H1 (cell line): Measurements from ENCODE around the gene MAP1A. TPM values are rescaled to one million over a fixed set of nuclear protein-coding genes. Genes with fewer than 3 reads are reported as not detected.

Experiments
- CTCF ChIA-PET: fragments of 300-600 bp; sonication (Branson Sonifier 250); formaldehyde crosslinking; loops from one replicate; lab custom pipeline; 2021; ENCODE audit not compliant: partially characterized antibody; lab: Charles Lee
- POLR2A ChIA-PET: fragments of 300-600 bp; sonication (Branson Sonifier 250); formaldehyde crosslinking; loops from one replicate; lab custom pipeline; 2021; ENCODE audit warnings: inconsistent platforms; ENCODE audit not compliant: partially characterized antibody; lab: Charles Lee
- DNase-seq, 2 experiments: peaks; one replicate each; pipeline versions ENCODE4 v3.0.0 to v3.0.0-alpha.2; 2010 to 2022; ENCODE audit warnings: low spot score in 2 of 2, low read depth in 1 of 2, mixed read lengths in 1 of 2
- FAIRE-seq: peaks from 2 replicates; lab custom pipeline; 2011; peaks lifted over from hg19 to GRCh38; lab: Jason Lieb, UNC
- H2AFZ ChIP-seq: 2 replicates; pipeline ENCODE4 v1.8.1; 2012; ENCODE audit warnings: low read length, inconsistent platforms
- H2AK5ac ChIP-seq: 2 replicates; pipeline ENCODE4 v1.6.1; 2013; ENCODE audit warnings: low read depth, low read length
- H2BK120ac ChIP-seq: replicated peaks from 2 replicates; pipeline ENCODE3; 2013; ENCODE audit warnings: low read depth, low read length, inconsistent platforms
- H2BK12ac ChIP-seq: 2 replicates; pipeline ENCODE4 v1.6.1; 2013; ENCODE audit warnings: low read depth, low read length
- H2BK15ac ChIP-seq: 2 replicates; pipeline ENCODE4 v1.6.1; 2013; ENCODE audit warnings: low read length
- H2BK20ac ChIP-seq: 2 replicates; pipeline ENCODE4 v1.6.1; 2013; ENCODE audit warnings: low read length
- H2BK5ac ChIP-seq: 2 replicates; pipeline ENCODE4 v1.6.1; 2013; ENCODE audit warnings: low read depth, low read length
- H3K14ac ChIP-seq: 2 replicates; pipeline ENCODE4 v1.6.1; 2013; ENCODE audit warnings: inconsistent platforms; ENCODE audit not compliant: insufficient read length
- H3K18ac ChIP-seq: 2 replicates; pipeline ENCODE4 v1.6.1; 2013; ENCODE audit warnings: low read length; ENCODE audit errors: extremely low read depth
- H3K23ac ChIP-seq: 2 replicates; pipeline ENCODE4 v1.6.1; 2013; ENCODE audit warnings: inconsistent platforms; ENCODE audit not compliant: insufficient read length
- H3K23me2 ChIP-seq: 2 replicates; pipeline ENCODE4 v1.6.1; 2013; ENCODE audit warnings: low read depth, low read length
- H3K27ac ChIP-seq: 2 replicates; pipeline ENCODE4 v1.6.1; 2011; ENCODE audit warnings: low read depth, low read length, inconsistent platforms
- H3K27me3 ChIP-seq, 4 experiments: replicated peaks in 1 of 4; 1 replicate in 1 of 4; 2 replicates in 3 of 4; pipeline versions ENCODE4 v1.6.1 to v1.8.1; 2011 to 2013; ENCODE audit warnings: low read length in 3 of 4, mild to moderate bottlenecking in 3 of 4, inconsistent platforms in 2 of 4, mixed read lengths in 2 of 4, moderate library complexity in 1 of 4; ENCODE audit not compliant: control insufficient read depth in 3 of 4, insufficient read depth in 3 of 4; ENCODE audit errors: extremely low read depth in 1 of 4
- H3K36me3 ChIP-seq, 4 experiments: 2 replicates each; pipeline versions ENCODE4 v1.6.1 to v1.8.1; 2011 to 2013; ENCODE audit warnings: mild to moderate bottlenecking in 4 of 4, low read length in 3 of 4, moderate library complexity in 2 of 4, control low read depth in 1 of 4, inconsistent platforms in 1 of 4; ENCODE audit not compliant: insufficient read depth in 4 of 4, control insufficient read depth in 2 of 4
- H3K4ac ChIP-seq: replicated peaks from 2 replicates; pipeline ENCODE3; 2013; ENCODE audit warnings: low read length, low read depth, mixed read lengths, inconsistent platforms; ENCODE audit not compliant: insufficient read length
- H3K4me1 ChIP-seq, 4 experiments: replicated peaks in 1 of 4; 1 replicate in 1 of 4; 2 replicates in 3 of 4; pipeline versions ENCODE4 v1.6.1 to v1.8.1; 2011 to 2013; ENCODE audit warnings: low read length in 3 of 4, inconsistent platforms in 2 of 4, mixed read lengths in 1 of 4; ENCODE audit not compliant: insufficient read depth in 4 of 4, control insufficient read depth in 3 of 4
- H3K4me2 ChIP-seq, 2 experiments: 2 replicates each; pipeline versions ENCODE4 v1.6.1 to v1.8.1; 2011 to 2013; ENCODE audit warnings: low read depth in 2 of 2, low read length in 2 of 2, control low read depth in 1 of 2, inconsistent platforms in 1 of 2, mild to moderate bottlenecking in 1 of 2; ENCODE audit not compliant: insufficient read depth in 1 of 2
- H3K4me3 ChIP-seq, 4 experiments: fragments of 200-600, 300-600 bp in 1 of 4; sonication (generic), shearing (Covaris generic), sonication (Bioruptor Twin) in 1 of 4; 2 replicates each; pipeline versions ENCODE4 v1.5.1 to v1.8.1; 2011 to 2016; ENCODE audit warnings: low read length in 4 of 4, low read depth in 3 of 4, control low read depth in 2 of 4, inconsistent platforms in 2 of 4, mild to moderate bottlenecking in 2 of 4, mixed read lengths in 1 of 4, moderate library complexity in 1 of 4; ENCODE audit not compliant: insufficient read depth in 2 of 4; ENCODE audit errors: extremely low read depth in 1 of 4
- H3K56ac ChIP-seq: replicated peaks from 2 replicates; pipeline ENCODE3; 2013; ENCODE audit warnings: low read depth, mild to moderate bottlenecking, mixed read lengths, low read length, inconsistent platforms; ENCODE audit not compliant: insufficient read length
- H3K79me1 ChIP-seq: 2 replicates; pipeline ENCODE4 v1.6.1; 2013; ENCODE audit warnings: low read depth, low read length, control low read depth
- H3K79me2 ChIP-seq, 2 experiments: 2 replicates each; pipeline versions ENCODE4 v1.6.1 to v1.8.1; 2012 to 2013; ENCODE audit warnings: low read length in 2 of 2, mild to moderate bottlenecking in 2 of 2, inconsistent platforms in 1 of 2; ENCODE audit not compliant: insufficient read depth in 2 of 2, control insufficient read depth in 1 of 2
- H3K9ac ChIP-seq, 4 experiments: replicated peaks in 1 of 4; 1 replicate in 1 of 4; 2 replicates in 3 of 4; pipeline versions ENCODE4 v1.6.1 to v1.8.1; 2011 to 2013; ENCODE audit warnings: low read depth in 3 of 4, low read length in 3 of 4, control low read depth in 2 of 4, mild to moderate bottlenecking in 2 of 4, moderate library complexity in 2 of 4, inconsistent platforms in 1 of 4; ENCODE audit errors: extremely low read depth in 1 of 4
- H3K9me3 ChIP-seq, 2 experiments: 2 replicates each; pipeline versions ENCODE4 v1.6.1 to v1.8.1; 2012 to 2013; ENCODE audit warnings: mild to moderate bottlenecking in 2 of 2, moderate library complexity in 2 of 2, control low read depth in 1 of 2, inconsistent platforms in 1 of 2, low read depth in 1 of 2, low read length in 1 of 2, mixed read lengths in 1 of 2; ENCODE audit not compliant: insufficient read depth in 2 of 2
- H4K20me1 ChIP-seq, 2 experiments: replicated peaks in 1 of 2; 2 replicates each; pipeline versions ENCODE3 to v1.8.1; 2011 to 2013; ENCODE audit warnings: inconsistent platforms in 2 of 2, low read length in 2 of 2, mild to moderate bottlenecking in 1 of 2; ENCODE audit not compliant: insufficient read depth in 2 of 2, control insufficient read depth in 1 of 2
- H4K5ac ChIP-seq: 2 replicates; pipeline ENCODE4 v1.6.1; 2013; ENCODE audit warnings: low read length, low read depth, mixed read lengths, inconsistent platforms; ENCODE audit not compliant: insufficient read length
- H4K8ac ChIP-seq: 2 replicates; pipeline ENCODE4 v1.8.0; 2013; ENCODE audit warnings: mild to moderate bottlenecking, moderate library complexity, low read length, inconsistent platforms; ENCODE audit not compliant: insufficient read depth; ENCODE audit errors: extremely low read depth
- H4K91ac ChIP-seq: replicated peaks from 2 replicates; pipeline ENCODE3; 2013; ENCODE audit warnings: low read length, mixed read lengths, inconsistent platforms; ENCODE audit not compliant: insufficient read length
- SUZ12 ChIP-seq: fragments of 200-600 bp; sonication (generic); IDR thresholded peaks from 2 replicates; pipeline ENCODE4 v1.6.1; 2012; ENCODE audit warnings: mild to moderate bottlenecking, inconsistent platforms, low read length, moderate library complexity, mixed read lengths
- YY1 ChIP-seq: IDR thresholded peaks from 2 replicates; pipeline ENCODE4 v1.6.1; 2011; ENCODE audit warnings: low read depth, mild to moderate bottlenecking, low read length
- polyA plus RNA-seq, 7 experiments: library from polyadenylated mRNA; depleted of rRNA in 3 of 7; stranded (reverse) in 5 of 7; unstranded in 2 of 7; fragments of >200 nt in 5 of 7; fragments of 200-250 nt in 2 of 7; gene quantifications; 1 replicate in 5 of 7; 2 replicates in 1 of 7; 4 replicates in 1 of 7; pipeline versions ENCODE4 v1.2.1 to v1.2.3, GENCODE V29; 2011 to 2013; ENCODE audit warnings: missing spikeins in 2 of 7, mixed read lengths in 2 of 7
- total RNA-seq: library from RNA; stranded (reverse); fragmentation: NEBNext Ultra II Directional; extraction: Animal tissue kit (Norgen Biotek cat#: 25700); gene quantifications from 2 replicates; pipeline ENCODE4 v1.2.1, GENCODE V29; 2021

Gene MAP1A
- total and polyA plus RNA-seq, 2 of the 8 experiments (the other 6 are each of a cell fraction or from before 2014, with no cell fraction given), result 0.80 to 2.4 TPM

DNA sequence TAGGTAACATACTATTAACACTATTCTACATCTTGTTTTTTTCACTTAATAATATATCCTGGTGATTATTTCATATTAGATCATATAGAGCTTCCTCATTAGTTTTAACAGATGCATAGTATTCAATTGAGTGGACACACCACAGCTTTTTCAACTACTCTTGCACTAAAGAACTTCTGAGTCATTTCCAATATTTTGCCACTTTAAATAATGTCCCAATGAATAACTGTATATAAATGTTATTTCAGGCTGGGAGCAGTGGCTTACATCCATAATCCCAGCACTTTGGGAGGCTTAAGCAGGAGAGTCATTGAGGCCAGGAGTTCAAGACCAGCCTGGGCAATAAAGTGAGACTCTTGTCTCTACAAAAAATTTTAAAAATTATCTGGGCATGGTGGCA lies 26.9 kb downstream of the MAP1A start:
- Histone ChIP-seq H4K8ac (no peak overlapping the region), H2BK15ac (no peak overlapping the region), H2BK12ac (no peak overlapping the region), H3K56ac (no peak overlapping the region), H3K79me1 (no peaks in the 10 kb centered on the region), H3K27me3 (no peaks in the 10 kb centered on the region), H4K5ac (no peak overlapping the region), H3K23me2 (no peaks in the 10 kb centered on the region), H2BK120ac (no peak overlapping the region), H3K36me3 (no peaks in the 10 kb centered on the region; a peak in 1 of 8 replicates), H2AFZ (no peak overlapping the region), H3K27ac (no peak overlapping the region), H3K4me3 (no peak overlapping the region), H3K18ac (no peak overlapping the region), H4K20me1 (no peaks in the 10 kb centered on the region), H3K79me2 (no peaks in the 10 kb centered on the region), H3K23ac (no peak overlapping the region), H3K9ac (no peak overlapping the region), H3K4ac (no peak overlapping the region), H2BK20ac (no peak overlapping the region), H4K91ac (no peak overlapping the region), H2BK5ac (no peak overlapping the region), H3K14ac (no peak overlapping the region), H3K4me1 (no peaks in the 10 kb centered on the region), H3K9me3 (no peaks in the 10 kb centered on the region), H2AK5ac (no peak overlapping the region), H3K4me2 (no peak overlapping the region)
- TF ChIP-seq SUZ12, result no peak
- no peak for TF ChIP-seq YY1
- POLR2A ChIA-PET, result no interaction called here
- CTCF ChIA-PET, result interaction anchor here (1.4 kb wide), 1 partner anchor 29 kb away, joined by 4 read pairs; no protein-coding TSS in a partner anchor
- FAIRE-seq (no peak), DNase-seq (no peak)
